Measurements from ENCODE around the gene TOMT.
"Not testable (repeated sequence)": the region's sequence is repeated elsewhere in the genome, so short reads cannot be mapped to it uniquely, and the experiment has no call there.

TOMT gene

DNA sequence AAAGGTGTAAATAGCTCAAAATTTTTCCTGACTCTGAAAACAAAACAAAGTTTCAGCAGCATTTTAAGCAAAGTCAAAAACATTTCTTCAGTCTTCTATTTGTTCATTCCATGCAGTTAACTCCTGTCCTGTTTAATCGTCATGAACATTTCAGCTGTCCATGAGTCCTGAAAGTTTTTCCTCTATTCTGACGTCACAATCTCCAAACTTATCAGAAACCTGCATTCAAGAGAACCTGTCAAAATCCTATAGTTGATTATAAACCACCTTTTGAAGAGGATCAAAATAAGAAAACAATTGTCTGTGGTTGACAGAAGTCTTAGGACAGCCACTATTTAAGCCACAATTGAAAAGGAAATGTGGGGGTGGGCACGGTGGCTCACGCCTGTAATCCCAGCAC, 45.2 kb downstream of the TOMT start:
- Mint-ChIP-seq H3K27me3 (ENCODE audit: low read depth) (peaks cover 14% of the 10 kb centered on the region), H3K27ac (no peak overlapping the region), H3K36me3 (ENCODE audit: low read depth) (no peaks in the 10 kb centered on the region), H3K4me3 (no peak overlapping the region), H3K4me1 (ENCODE audit: low read depth) (no peaks in the 10 kb centered on the region), H3K9me3 (no peaks in the 10 kb centered on the region)

GRCh38 chr11:72153874-72154273, 48.1 kb downstream of the TOMT start:
- not testable (repeated sequence) for H3K36me3 Mint-ChIP-seq (ENCODE audit: low read depth); H3K27ac Mint-ChIP-seq; H3K27me3 Mint-ChIP-seq (ENCODE audit: low read depth); H3K4me1 Mint-ChIP-seq (ENCODE audit: low read depth); H3K9me3 Mint-ChIP-seq; H3K4me3 Mint-ChIP-seq

DNA sequence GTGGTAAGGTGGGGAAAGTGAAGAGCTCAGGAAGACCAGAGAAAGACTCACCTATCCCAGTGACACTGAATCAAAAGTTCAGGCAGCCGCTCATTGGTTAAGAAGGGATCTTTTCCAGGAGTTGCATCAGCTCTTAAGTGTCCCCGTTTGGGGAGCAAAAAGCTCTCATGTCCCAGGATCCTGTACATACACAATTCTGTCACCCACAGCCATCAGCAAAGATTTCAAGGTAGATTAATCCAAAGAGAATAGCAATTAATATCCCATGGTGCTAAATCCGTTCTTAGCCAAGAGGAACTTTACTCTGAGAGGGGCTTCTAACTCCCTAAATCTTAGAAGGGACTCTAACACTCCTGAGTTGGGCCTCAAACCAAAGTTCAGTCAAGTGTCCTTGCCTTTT, 49.1 kb downstream of the TOMT start:
- H3K27me3 Mint-ChIP-seq (ENCODE audit: low read depth) = peaks cover 4% of the 10 kb centered on the region
- H3K27ac Mint-ChIP-seq = no peak overlapping the region
- no peaks in the 10 kb centered on the region for H3K36me3 Mint-ChIP-seq (ENCODE audit: low read depth)
- H3K4me3 Mint-ChIP-seq = no peak overlapping the region
- H3K9me3 Mint-ChIP-seq = no peaks in the 10 kb centered on the region
- H3K4me1 Mint-ChIP-seq (ENCODE audit: low read depth) = no peaks in the 10 kb centered on the region

- H3K36me3 Mint-ChIP-seq (ENCODE audit: low read depth) = no peaks in the 10 kb centered on the region
- H3K4me1 Mint-ChIP-seq (ENCODE audit: low read depth) = no peaks in the 10 kb centered on the region
- H3K27ac Mint-ChIP-seq = no peak overlapping the region
- H3K9me3 Mint-ChIP-seq = no peaks in the 10 kb centered on the region
- no peak overlapping the region for H3K4me3 Mint-ChIP-seq
- H3K27me3 Mint-ChIP-seq (ENCODE audit: low read depth) = peaks cover 10% of the 10 kb centered on the region
Measured at GRCh38 chr11:72155751-72156150, 50.0 kb downstream of the TOMT start.

DNA sequence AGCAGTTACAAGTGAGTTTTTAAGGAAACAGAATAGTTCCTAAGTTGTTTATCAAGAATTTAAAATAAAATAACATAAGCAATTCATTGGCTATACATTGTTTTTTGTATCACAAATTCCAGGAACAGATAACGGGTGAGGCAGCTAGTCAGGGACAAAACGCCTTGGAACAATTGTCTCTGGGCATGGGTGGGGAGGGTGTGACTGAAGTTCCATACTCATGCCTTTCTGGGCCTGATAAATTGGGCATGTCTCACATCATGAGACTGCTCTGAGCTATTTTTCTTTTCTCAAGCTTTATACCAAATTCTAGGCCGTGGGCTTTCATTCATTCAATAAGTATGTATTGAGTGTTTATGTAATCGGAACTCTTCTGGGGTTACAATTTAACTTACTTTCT, 51.4 kb downstream of the TOMT start:
- Mint-ChIP-seq H3K27me3 (ENCODE audit: low read depth) (peaks cover 16% of the 10 kb centered on the region), H3K9me3 (no peaks in the 10 kb centered on the region), H3K36me3 (ENCODE audit: low read depth) (no peaks in the 10 kb centered on the region), H3K4me3 (no peak overlapping the region), H3K4me1 (ENCODE audit: low read depth) (no peaks in the 10 kb centered on the region), H3K27ac (no peak overlapping the region)
